Stomach (tissue), 9 donors: ENCODE measurements around the gene TAF1B. TPM values are rescaled to one million over a fixed set of nuclear protein-coding genes. Genes with fewer than 3 reads are reported as not detected.

ENCODE experiments used
- DNase-seq, 2 donors: peaks; one replicate each; pipeline versions ENCODE4 v3.0.0 to v3.0.0-alpha.2; 2013 to 2019
- H3K27ac ChIP-seq, 5 donors: fragments of 200-600 bp in 4 of 5; sonication (generic) in 4 of 5; one replicate each; pipeline ENCODE4 v1.5.1; 2013 to 2019; ENCODE audit warnings: mild to moderate bottlenecking in 1 of 5, moderate library complexity in 1 of 5
- H3K27me3 ChIP-seq, 3 donors: fragments of 200-600 bp; sonication (generic); one replicate each; pipeline ENCODE4 v1.5.1; 2017 to 2019; ENCODE audit warnings: mixed run types in 1 of 3
- H3K36me3 ChIP-seq, 4 donors: fragments of 200-600 bp; sonication (generic); 1 replicate in 3 of 4; 2 replicates in 1 of 4; pipeline ENCODE4 v1.5.1; 2016 to 2019
- H3K4me1 ChIP-seq, 4 donors: fragments of 200-600 bp; sonication (generic); one replicate each; pipeline ENCODE4 v1.5.1; 2016 to 2019
- H3K4me3 ChIP-seq, 4 donors: fragments of 200-600 bp; sonication (generic) in 3 of 4; one replicate each; pipeline ENCODE4 v1.5.1; 2016 to 2019; ENCODE audit warnings: mild to moderate bottlenecking in 1 of 4
- H3K9me3 ChIP-seq, 4 donors: fragments of 200-600 bp; sonication (generic); one replicate each; pipeline ENCODE4 v1.5.1; 2016 to 2019
- CTCF ChIP-seq, 7 experiments: fragments of 450-650 bp in 4 of 7; fragments of 200-600 bp in 3 of 7; sonication (generic) in 3 of 7; IDR thresholded peaks; one replicate each; pipeline ENCODE4 v1.5.1; 2016 to 2019; ENCODE audit warnings: antibody characterized with exemption in 7 of 7, control low read depth in 2 of 7, mild to moderate bottlenecking in 1 of 7
- EP300 ChIP-seq: sonication (generic); formaldehyde crosslinking; IDR thresholded peaks from one replicate; pipeline ENCODE4 v1.6.1; 2017; ENCODE audit warnings: antibody characterized with exemption
- POLR2A ChIP-seq, 4 donors: fragments of 450-650 bp; IDR thresholded peaks; one replicate each; pipeline ENCODE4 v1.6.1; 2016; ENCODE audit warnings: antibody characterized with exemption in 4 of 4, control low read depth in 2 of 4, mild to moderate bottlenecking in 1 of 4, moderate library complexity in 1 of 4
- POLR2AphosphoS5 ChIP-seq, 3 donors: sonication (generic); formaldehyde crosslinking; IDR thresholded peaks; one replicate each; pipeline ENCODE4 v1.6.1; 2016; ENCODE audit warnings: antibody characterized with exemption in 3 of 3
- WGBS, 5 donors: extraction: QIAGEN DNeasy Blood & Tissue Kit in 3 of 5; methylation state at CpG; one replicate each; pipeline versions ENCODE4 v1.1.5 to v1.1.7; 2013 to 2018; 5-methylcytosine and 5-hydroxymethylcytosine counted together
- intact Hi-C: fragments of 100-400 bp; cut with DNase I; formaldehyde crosslinking; loops from one replicate; pipeline ENCODE4 v1.15.1; 2023; ENCODE audit warnings: low total_unique reads
- polyA plus RNA-seq, 3 donors: library from polyadenylated mRNA; stranded (reverse); fragments of 200-250 nt; gene quantifications; one replicate each; pipeline ENCODE4 v1.2.3, GENCODE V29; 2013
- total RNA-seq, 5 donors: library from RNA; depleted of rRNA; stranded (reverse); fragments of >200 nt; gene quantifications; one replicate each; pipeline versions ENCODE4 v1.1.0 to v1.2.3, GENCODE V29; 2014 to 2016
- donor health status: healthy with polysubstance abuse.
- donor health status: Bipolar disorder and iron deficiency.
- donor health status: healthy.

TAF1B gene
- total and polyA plus RNA-seq, 8 donors: 3.8 to 34.6 (median 6.4) TPM

DNA sequence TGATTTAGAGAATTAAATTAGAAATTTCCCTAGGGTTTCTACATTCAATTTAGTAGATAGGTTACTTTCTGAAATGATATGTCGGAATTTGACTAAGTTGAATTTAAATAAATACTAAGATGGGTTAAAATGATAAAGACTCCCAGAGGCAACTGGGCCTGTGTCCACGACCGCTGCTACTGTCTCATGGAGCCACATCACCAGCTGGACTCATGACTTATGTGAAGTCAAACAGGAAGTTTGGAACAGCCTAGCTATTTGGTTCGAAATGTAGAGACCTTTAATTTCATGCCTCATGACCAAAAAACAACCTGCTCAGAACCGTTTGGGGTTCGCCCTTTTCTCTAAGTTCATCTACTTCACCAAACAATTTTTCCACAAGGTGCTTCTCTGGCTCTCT, 130.4 kb downstream of the TAF1B start:
- Histone ChIP-seq H3K4me1 (peaks cover 4 to 59% (median 35%) of the 10 kb centered on the region in 4 donors), H3K4me3 (no peak overlapping the region), H3K27me3 (no peaks in the 10 kb centered on the region), H3K27ac (no peak overlapping the region), H3K9me3 (no peaks in the 10 kb centered on the region), H3K36me3 (no peaks in the 10 kb centered on the region)
- 78 to 87% (median 85%) methylated on average over 6 of the region's 6 CpGs for WGBS, 5 donors
- no peak for DNase-seq
- intact Hi-C loops: no loop called here
- TF ChIP-seq EP300 (no peak), POLR2A (IDR thresholded peaks at IDR 0.05) (no peak), POLR2AphosphoS5 (IDR thresholded peaks at IDR 0.05) (no peak), CTCF (IDR thresholded peaks at IDR 0.05) (no peak)

DNA sequence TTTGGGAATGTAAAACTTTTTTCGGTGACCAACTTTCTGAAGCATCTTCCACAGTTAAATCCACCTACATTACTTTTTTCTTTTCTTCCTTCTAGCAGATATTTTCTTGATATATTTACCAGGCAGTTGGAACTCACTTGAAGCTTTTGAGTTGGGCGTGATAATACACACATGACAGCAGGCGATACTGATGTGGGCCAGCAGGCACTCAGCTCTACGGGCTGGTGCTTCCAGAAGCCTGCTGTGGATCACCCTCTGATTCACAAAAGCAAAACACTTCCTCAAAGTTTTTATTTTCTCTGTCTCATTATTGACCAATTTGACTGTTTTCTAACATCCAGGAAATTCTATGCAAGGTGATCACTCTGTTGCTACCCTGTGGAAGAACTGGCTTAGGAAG, 131.1 kb downstream of the TAF1B start:
- Histone ChIP-seq H3K27ac (peak overlapping the region in 3 of 5 donors; percentile 61 to 68 (median 62)), H3K9me3 (no peaks in the 10 kb centered on the region), H3K27me3 (no peaks in the 10 kb centered on the region), H3K36me3 (no peaks in the 10 kb centered on the region), H3K4me3 (no peak overlapping the region), H3K4me1 (peaks cover 4 to 59% (median 35%) of the 10 kb centered on the region in 4 donors)
- no peak for DNase-seq
- intact Hi-C loops: no loop called here
- 79 to 95% (median 91%) methylated on average over 4 of the region's 4 CpGs for WGBS, 5 donors
- TF ChIP-seq POLR2A (IDR thresholded peaks at IDR 0.05): no peak
- no peak for TF ChIP-seq EP300
- TF ChIP-seq CTCF (IDR thresholded peaks at IDR 0.05): no peak
- no peak for TF ChIP-seq POLR2AphosphoS5 (IDR thresholded peaks at IDR 0.05)

DNA sequence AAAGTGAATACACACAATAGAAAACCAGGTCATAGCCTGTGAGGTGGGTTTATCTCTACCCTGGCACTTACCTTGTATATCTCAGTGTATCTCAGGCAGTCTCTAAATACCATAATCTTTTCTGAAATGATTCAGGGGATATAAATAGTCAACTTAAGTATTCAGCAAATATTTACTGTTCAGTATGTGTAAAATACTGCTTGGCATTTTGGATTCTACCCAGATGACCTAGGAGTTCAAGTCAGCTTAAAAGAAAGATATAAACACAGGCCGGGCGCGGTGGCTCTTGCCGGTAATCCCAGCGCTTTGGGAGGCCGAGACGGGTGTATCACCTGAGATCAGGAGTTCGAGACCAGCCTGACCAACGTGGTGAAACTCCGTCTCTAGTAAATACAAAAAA, 132.1 kb downstream of the TAF1B start:
- Histone ChIP-seq H3K4me3 (no peak overlapping the region), H3K4me1 (peaks cover 4 to 56% (median 34%) of the 10 kb centered on the region in 4 donors), H3K9me3 (no peaks in the 10 kb centered on the region), H3K27ac (peak overlapping the region; percentile 30 to 68 (median 61)), H3K27me3 (no peaks in the 10 kb centered on the region), H3K36me3 (no peaks in the 10 kb centered on the region)
- peak; percentile 53 to 83 for DNase-seq
- TF ChIP-seq POLR2A (IDR thresholded peaks at IDR 0.05): no peak
- TF ChIP-seq POLR2AphosphoS5 (IDR thresholded peaks at IDR 0.05): peak in 1 of 3 donors; percentile 51
- intact Hi-C loops: no loop called here
- 18 to 44% (median 30%) methylated on average over 10 of the region's 10 CpGs for WGBS, 5 donors

DNA sequence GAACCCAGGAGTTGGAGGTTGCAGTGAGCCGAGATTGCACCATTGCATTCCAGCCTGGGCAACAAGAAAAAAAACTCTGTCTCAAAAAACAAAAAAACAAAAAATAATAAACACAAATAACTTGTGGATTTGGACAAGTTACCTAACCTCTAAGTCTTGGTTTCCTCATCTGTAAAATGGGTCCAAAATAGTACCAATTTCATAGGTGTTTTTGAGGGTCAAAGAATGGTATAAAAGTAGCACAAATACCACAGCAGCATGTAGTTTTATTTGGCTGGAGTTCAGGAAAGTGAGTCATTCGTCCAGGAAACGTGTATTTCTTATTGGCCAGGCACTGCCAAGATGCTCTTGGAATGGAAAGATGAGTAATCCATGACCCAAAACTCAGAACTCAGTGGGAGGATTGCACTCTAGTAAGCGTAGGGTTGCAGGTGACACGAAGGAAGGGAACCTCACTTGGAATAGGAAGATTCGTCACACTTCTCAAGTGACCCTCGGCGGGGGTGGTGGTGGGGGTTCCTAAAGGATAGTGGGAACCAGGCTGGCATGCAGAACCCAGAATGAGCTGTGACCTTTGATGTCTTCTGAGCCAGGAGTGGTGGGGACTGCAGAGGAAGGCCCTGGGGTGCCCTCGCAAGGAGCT, 132.7 kb downstream of the TAF1B start:
- DNase-seq: peak in 1 of 2 donors; percentile 58
- WGBS, 5 donors: 52 to 61% (median 60%) methylated on average over 9 of the region's 9 CpGs
- H3K4me1 ChIP-seq: peaks cover 4 to 54% (median 31%) of the 10 kb centered on the region in 4 donors

GRCh38 chr2:9979977-9980376, 136.7 kb downstream of the TAF1B start:
- H3K27ac ChIP-seq: no peak overlapping the region
- no peaks in the 10 kb centered on the region for H3K9me3 ChIP-seq
- H3K4me1 ChIP-seq: peaks cover 16 to 37% (median 23%) of the 10 kb centered on the region in 4 donors
- DNase-seq: no peak
- H3K36me3 ChIP-seq: no peaks in the 10 kb centered on the region
- no peak for TF ChIP-seq POLR2A (IDR thresholded peaks at IDR 0.05)
- TF ChIP-seq CTCF (IDR thresholded peaks at IDR 0.05): no peak
- TF ChIP-seq EP300: no peak
- no peak for TF ChIP-seq POLR2AphosphoS5 (IDR thresholded peaks at IDR 0.05)
- intact Hi-C loops: no loop called here
- WGBS, 5 donors: 64 to 75% (median 73%) methylated on average over 6 of the region's 6 CpGs
- H3K4me3 ChIP-seq: no peak overlapping the region
- no peaks in the 10 kb centered on the region for H3K27me3 ChIP-seq

More for the DNA sequence above, 132.7 kb downstream of the TAF1B start:
- H3K27me3 ChIP-seq: no peaks in the 10 kb centered on the region
- H3K27ac ChIP-seq: peak overlapping the region; percentile 18 to 68 (median 61)
- H3K4me3 ChIP-seq: no peak overlapping the region
- TF ChIP-seq POLR2A (IDR thresholded peaks at IDR 0.05): no peak
- TF ChIP-seq POLR2AphosphoS5 (IDR thresholded peaks at IDR 0.05): peak in 2 of 3 donors; percentile 49 to 81
- H3K36me3 ChIP-seq: no peaks in the 10 kb centered on the region
- H3K9me3 ChIP-seq: no peaks in the 10 kb centered on the region
- intact Hi-C loops: no loop called here
